Hepatic stellate cell (primary cell): Measurements from ENCODE around the gene TSHZ3.

Experiments
- DNase-seq: peaks from one replicate; pipeline ENCODE4 v3.0.0; 2011; ENCODE audit warnings: low spot score

TSHZ3 gene

DNA sequence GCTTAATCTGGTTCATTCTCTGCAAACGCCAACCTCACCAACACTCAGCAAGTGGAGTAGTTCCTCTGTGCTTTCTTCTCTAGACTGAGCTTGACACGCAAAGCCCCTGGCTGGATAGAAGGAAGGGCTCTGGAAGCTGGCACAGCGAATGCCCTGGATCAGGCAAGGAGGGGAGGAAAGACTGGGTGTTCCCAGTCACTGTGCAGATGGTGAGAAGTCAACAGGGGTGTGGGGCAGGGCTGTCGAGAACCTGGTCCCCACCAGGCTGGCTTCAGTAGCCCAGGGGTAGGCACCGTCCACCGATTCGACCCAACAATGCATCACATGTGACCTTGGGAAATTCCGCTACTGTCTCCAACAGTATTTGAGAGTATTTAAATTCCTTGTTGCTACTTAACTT lies 65.5 kb downstream of the TSHZ3 start:
- no peak for DNase-seq

DNA sequence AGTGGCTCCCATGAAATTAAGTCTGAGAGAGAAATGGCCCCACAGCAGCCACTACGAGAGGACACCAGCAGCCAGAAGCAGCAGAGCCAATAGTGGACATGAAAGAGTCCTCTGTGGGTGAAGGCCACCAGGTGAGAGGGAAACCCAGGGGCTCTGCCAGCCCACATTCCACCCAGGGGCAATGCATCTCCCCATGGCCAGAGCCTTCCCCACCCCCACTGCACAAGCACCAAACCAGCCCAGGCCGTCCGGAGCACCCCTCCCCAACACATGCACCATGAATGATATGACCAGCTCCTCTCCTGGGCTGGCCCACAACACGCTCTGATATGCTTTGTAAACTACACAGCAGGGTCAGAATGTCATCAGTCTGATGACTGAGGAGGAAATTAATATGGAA lies 66.9 kb downstream of the TSHZ3 start:
- DNase-seq, result no peak

GRCh38 chr19:31280287-31281006 lies 68.8 kb downstream of the TSHZ3 start:
- DNase-seq, result no peak

GRCh38 chr19:31279436-31279765 lies 69.8 kb downstream of the TSHZ3 start:
- no peak for DNase-seq

- DNase-seq, result no peak
Observed at GRCh38 chr19:31278555-31279435, 70.4 kb downstream of the TSHZ3 start.

GRCh38 chr19:31277516-31277915 lies 71.7 kb downstream of the TSHZ3 start:
- no peak for DNase-seq

- no peak for DNase-seq
Observed at GRCh38 chr19:31276831-31277230, 72.4 kb downstream of the TSHZ3 start.

DNA sequence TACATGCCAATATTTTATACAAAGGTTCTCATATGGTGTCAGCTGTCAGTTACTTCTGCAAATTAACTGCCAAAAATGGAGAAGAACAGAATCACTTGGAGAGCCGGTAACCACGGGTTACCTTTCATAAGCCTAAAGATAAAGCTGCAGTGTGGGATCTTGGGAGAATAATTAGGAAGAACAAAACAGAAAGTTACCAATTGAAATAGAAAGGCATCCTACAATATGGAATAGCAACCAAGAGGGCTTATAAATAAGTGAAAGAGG lies 74.2 kb downstream of the TSHZ3 start:
- no peak for DNase-seq

GRCh38 chr19:31274251-31275067 lies 74.8 kb downstream of the TSHZ3 start:
- no peak for DNase-seq

DNA sequence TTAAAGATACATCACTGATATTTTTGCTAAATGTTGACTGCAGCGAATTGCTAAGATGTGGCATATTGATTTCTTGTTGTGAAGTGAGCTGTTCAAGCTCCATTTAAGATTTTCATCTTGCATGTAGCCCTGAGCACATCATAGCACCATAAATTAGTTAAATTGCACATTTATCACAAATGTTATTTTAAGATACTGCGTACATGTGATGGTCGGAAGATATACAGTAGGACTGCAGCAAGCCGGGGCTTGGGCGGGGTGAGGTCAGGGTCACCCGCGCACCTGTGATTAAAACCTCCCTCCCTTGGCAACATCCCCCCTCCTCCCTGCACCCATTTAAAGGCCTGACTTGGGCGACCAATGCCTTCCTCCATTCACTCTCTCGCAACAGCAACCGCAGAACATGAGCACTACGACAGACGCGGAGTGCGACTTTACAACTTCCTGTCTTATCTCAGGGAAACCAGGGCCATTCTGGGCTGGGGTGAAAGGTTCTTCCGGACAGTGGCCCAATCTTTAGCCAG lies 76.6 kb downstream of the TSHZ3 start:
- DNase-seq, result no peak

- DNase-seq, result no peak
Observed at GRCh38 chr19:31271306-31271911, 77.8 kb downstream of the TSHZ3 start.

DNA sequence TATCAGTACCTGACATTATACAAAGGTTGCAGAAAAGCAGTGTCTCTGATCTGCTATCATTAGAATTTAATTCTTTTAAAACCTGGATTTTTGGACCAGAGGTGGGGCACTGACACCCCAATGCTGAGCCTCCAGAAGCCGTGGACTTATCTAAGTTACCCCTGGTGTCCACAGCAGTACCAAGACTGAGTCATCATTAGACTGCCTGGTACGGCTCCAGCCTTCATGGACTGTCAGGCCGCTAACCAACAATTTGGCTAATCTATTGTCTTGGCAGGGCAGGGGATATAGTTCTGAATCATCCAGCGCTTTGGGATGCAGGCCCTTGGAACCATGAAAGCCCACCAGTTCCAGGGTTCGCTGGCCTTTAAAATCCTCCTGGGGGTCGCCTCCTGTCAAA lies 78.3 kb downstream of the TSHZ3 start:
- DNase-seq, result no peak

DNA sequence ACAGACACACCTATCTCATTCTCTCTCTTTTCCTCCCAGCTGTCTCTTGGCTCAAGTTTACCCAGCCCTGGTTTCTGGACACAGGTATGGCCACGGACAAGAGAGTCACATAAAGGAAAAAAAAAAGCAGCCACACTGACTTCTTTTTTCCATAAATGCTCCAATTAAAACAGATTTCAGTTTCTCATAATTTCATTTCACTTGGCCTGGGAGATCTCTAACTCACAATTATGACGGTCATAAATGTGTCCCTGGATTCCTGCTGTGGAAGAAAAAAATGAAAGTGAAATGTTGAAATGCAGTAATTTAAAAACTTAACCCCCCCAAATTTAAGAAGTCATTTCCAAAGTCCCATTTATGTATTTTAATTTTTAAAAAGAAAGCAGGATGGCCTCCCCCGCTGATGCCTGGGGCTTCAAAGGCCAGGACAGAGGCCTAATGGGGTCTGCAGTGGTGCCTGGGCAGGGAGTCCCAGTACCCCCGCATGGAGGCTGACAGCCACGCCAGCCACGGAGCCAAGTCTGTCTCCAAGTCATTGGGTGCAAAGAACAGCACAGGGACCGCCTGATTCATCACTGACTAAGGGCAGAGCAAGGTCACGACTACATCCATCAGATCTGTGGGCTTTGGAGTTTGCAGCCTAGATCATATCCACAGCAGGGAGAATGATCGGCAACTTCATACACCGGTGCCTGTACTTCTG lies 79.7 kb downstream of the TSHZ3 start:
- no peak for DNase-seq

- DNase-seq, result no peak
Observed at GRCh38 chr19:31268751-31269383, 80.4 kb downstream of the TSHZ3 start.

DNA sequence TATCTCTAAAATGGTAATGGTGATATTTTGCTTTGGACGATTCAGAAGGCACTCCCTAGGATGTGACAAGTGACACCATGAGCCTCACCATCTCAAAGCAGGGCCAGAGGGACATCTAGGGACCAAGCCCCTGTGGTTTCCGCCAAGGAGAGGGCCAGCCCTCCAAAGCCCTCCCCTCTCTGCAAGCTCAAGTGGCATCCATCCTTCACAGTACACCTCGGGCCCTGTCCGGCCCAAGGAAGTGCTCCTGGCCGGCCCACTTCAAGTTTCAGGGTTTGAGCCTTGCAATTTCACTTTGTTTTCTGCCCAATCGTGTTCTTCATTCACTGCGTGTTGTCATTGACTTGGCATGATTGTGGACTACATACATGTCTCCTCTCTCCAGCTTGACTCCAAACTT lies 82.5 kb downstream of the TSHZ3 start:
- DNase-seq, result no peak

DNA sequence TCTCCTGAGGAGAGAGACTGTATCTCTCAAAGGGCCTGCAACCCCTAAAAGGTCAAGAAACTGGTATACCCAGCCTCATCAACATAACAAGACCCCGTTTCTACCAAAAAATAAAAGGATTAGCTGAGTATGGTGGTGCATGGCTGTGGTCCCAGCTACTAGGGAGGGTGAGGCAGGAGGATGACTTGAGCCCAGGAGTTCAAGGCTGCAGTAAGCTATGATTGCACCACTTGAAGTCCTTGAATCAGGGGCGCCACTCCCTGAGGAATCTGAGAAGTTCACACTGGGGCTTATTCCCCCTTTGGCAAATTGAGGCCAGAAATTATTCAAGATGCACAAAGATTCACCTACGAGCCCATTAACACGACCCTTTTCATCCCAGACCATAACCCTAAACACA lies 83.0 kb downstream of the TSHZ3 start:
- DNase-seq, result no peak

DNA sequence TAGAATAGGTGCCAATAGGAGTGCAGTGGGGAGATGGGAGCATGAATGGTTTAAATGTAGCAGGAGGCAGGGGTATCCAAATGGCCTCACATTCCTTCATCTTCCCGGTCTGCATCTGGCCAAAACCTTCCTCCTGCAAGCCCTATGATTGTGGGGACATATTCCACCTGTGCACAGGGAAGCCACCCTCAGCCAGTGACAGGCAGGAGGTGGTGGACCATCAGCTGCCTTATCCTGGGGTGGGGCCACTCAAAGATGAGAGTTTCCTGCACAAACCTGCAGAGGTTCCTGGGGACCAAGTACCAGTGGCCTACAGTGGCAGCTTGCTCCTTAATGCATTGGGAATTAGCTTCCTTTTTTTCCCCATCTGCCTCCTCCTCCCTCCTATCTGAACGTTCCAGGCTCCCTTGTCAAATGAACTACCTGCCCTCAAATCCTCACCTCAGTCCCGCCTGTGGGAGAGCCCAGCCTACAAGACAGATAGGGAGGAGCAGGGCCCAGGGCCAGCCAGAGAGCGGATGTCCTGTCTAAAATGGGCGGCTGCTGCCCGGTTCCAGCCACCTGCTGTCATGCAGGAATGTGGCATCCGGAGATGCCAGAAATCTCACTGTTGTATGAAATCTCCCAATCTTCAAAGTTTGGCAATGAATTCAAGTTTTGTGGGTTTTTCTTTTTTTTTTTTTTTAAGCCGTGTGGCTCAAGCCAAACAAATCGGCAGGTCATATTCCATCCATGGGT lies 85.0 kb downstream of the TSHZ3 start:
- DNase-seq, result no peak

DNA sequence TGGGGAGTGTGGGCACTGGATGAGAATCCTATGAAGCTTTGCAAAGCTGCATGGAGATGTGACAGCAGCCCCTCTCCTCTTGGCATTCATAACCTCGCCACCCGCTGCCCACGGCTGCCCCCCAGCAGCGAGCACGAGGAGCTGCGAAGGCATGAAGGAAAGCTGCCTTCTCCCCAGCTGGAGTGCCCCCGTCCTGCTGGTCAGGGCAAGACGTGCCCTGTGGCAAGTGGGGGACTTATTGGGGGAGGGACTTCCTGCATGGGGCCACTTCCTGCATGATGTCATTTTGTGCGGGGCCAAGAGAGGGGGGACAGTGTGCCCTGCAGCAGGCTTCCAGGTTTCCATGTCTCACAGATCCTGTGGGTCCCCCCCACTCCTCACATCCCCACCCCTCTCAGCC lies 85.9 kb downstream of the TSHZ3 start:
- DNase-seq, result no peak

DNA sequence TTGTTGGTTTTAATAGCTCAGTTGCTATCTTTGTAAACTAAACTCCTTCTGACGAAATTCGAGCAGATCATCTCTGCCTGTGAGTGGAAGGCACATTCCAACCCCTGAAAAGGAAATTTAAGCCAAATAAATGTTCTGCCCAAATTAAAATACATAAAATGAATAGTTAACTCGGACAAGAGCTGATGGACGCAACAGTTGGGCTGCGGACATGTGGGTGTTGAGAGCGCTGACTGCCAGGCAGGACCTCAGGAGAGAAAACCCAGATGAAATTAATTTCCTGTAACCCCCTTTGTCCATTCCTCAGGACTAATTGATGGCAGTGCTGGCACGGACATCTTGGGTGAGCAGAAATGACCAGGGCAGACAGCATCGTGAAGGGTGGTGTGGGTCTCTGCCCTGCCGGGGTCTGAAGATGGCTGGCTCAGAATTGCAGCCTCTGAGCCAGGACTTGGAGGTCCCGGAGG lies 86.5 kb downstream of the TSHZ3 start:
- DNase-seq, result peak; percentile 29

GRCh38 chr19:31261603-31262212 lies 87.5 kb downstream of the TSHZ3 start:
- no peak for DNase-seq
